NCI-H187 treated with DMSO at 0.1 percent for 48 hours (cell line): ENCODE measurements around the gene RBBP7.

ENCODE experiments used
- DNase-seq: peaks from one replicate; lab custom pipeline; 2025; lab: John Stamatoyannopoulos, UW

The RBBP7 gene

DNA sequence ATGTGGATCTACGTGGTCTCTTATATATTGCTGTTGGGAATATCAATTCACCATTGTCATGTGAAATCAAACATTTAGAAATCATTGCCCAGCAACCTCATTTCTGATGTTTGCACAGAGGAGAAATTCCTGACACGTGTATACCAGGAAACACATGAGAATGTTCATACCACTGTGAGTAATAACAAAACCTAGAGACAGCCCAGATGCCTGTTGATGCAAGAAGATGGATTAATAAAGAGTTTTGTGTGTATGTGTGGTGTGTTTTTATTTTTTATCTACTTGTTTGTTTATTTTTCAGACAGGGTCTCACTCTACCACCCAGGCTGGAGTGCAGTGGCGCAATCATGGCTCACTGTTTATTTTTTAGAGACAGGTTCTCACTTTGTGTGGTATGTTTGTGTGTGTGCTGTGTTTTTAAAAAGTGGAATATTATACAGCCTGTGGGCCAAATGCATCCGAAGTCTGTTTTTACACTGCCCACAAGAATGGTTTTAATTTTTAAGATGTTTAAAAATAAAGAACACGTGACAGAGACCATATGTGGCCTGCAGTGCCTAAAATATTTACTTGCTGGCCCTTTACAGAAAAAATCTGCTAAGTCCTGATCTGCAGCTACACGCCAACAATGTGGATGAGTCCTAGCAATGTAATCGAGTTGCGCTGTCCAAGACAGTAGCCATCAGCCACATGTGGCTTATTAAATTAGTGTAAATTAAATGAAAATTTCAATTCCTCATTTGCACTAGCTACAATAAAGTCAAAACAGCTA lies 44.7 kb downstream of the RBBP7 start:
- no peak for DNase-seq

DNA sequence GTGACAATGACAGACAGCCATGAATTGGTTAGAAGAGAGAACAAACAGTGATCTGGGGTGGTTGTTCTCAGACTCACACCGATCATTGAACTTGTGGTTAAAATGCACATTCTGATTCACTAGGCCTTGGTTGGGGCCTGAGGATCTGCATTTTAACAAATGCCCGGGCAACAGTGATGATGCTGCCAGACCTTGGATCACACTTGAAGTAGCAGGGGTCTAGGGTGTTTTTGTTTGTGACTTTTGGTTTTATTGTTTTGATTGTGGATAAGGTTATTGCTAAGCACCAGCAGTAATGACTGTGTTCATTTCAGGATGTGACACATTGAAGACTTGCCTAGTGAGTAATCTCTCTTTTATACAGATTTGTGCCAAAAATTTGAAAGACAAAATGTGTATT lies 47.4 kb downstream of the RBBP7 start:
- DNase-seq: no peak

DNA sequence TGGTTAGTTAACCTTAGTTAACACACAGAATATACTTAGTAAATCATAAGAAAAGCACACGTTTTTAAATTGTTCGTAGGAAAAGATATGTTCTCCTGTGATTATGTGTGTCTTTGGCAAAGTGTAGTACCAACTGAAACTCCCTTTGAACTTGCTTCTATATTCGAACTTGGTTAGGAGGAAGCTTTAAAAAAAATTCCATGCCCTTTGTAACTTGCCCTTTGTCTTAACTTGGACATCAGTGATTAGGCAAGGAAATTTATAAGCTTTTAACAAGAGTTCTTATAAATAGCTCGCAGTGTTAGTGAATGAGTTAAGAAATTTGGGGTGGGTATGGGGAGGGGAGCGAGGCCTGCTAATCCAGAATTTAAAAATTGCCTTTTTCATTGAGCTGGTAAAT lies 50.5 kb downstream of the RBBP7 start:
- no peak for DNase-seq

DNA sequence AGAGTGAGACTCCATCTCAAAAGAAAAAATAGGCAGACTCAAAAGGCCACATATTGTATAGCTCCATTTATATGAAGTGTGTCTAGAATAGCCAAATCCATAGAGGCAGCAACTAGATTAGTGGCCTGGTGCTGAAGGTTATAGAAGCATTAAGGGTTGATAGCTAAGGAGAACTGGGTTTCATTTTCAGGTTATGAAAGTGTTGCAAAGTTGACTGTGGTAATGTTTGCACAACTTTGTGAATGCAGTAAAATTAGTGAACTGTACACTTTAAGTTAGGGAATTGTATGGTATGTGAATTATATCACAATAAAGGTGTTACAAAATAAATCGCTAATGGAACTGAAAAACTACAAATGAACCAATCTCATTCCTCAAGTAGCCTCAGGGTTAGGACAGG lies 55.6 kb downstream of the RBBP7 start:
- DNase-seq: no peak

DNA sequence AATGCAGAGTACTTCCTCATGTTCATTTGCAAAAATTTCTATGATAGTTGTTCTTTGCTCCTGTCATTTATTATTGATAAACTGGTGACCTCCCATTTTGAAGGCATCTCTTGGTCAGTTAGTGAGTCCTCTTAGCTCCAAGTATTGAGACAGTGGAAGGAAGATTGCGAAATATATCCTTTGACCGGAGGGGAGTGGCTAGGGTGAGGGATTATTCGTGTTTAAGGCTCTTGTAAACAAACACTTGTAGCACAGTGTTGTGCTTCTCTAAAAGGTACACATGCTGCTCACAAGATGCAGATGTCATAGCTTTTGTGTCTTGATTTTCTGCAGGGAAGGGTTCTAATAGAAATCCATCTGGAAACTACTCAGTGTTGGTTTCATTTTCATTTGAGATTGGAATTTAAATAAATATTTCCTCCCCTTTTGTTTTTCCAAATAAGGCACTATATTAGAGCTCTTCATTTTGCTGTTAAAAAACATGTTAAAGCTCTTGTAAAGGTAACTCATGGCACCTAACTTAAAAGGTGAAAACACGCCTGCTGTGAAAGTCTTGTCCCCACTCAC lies 62.1 kb downstream of the RBBP7 start:
- no peak for DNase-seq

DNA sequence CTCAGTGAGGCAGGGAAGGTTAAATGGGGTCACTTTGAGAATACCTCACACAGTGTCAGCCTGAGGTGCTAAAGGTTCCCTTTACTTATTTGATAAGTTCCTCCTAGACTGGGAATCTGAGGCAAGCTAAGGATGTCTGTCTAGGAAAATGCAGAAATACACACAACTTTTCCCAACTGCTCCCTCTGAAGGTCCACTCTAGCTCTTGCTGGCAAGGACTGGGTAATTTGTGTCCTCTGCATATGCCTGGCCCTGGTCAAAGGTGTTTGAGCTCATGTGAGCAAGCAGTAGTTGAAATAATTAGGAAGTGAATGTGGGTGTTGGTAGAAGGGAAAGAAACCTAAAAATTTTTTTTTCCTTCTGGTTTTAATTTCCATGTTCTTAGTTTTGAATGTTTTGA lies 62.6 kb downstream of the RBBP7 start:
- DNase-seq: no peak

DNA sequence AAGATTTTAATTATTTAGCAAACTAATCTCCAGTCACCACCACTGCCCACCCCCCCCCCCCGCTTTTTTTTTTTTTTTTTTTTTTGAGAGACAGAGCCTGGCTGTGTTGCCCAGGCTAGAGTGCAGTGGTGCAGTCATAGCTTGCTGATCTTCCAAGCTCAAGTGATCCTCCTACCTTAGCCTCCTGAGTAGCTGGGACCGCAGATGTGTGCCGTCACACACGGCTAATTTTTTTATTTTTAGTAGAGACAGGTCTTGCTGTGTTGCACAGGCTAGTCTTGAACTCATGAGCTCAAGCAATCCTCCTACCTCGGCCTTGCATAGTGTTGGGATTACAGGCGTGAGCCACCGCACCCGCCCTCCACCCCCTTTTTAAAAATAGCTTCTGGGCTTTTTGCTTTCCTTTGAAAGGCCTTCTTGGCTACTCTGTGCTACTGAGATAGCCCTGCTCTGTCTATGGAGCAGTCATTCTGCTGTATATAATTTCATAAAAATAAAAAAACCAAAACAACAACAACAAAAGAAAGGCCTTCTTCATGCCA lies 65.2 kb downstream of the RBBP7 start:
- no peak for DNase-seq

DNA sequence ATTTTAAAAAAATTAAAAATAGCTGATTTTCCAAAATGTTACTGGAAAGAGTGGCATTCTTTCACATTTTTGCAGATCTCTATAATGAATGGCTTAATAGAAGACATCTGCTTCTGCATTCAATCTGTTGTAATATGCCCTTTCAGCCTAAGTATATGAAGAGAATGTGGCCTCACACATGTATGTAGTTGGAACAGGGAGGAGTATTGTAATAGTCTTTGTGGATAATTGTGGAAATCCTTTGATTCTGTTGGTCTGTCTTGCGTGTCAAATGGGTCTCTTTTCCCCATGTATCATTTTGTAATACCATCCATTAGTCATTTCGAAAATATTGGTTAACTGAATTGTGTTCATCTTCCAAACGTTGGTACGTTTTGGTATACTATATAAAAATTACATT lies 72.3 kb downstream of the RBBP7 start:
- no peak for DNase-seq

DNA sequence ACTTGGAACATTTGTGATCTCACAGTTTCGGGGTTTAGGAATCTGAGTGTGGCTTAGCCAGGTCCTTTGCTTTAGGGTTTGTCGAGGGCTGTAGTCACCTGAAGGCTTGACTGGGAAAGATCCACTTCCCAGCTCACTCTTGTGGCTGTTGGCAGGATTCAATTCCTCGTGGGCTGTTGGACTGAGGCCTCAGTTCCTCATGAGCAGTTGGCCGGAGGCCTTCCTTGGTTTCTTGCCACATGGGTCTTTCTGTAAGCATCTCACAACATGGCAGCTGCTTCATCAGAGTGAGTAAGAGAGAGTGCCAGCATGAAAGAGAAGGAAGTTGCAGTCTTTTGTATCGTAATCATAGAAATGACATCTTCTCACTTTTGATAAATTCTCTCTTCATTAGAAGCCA lies 72.8 kb downstream of the RBBP7 start:
- no peak for DNase-seq

DNA sequence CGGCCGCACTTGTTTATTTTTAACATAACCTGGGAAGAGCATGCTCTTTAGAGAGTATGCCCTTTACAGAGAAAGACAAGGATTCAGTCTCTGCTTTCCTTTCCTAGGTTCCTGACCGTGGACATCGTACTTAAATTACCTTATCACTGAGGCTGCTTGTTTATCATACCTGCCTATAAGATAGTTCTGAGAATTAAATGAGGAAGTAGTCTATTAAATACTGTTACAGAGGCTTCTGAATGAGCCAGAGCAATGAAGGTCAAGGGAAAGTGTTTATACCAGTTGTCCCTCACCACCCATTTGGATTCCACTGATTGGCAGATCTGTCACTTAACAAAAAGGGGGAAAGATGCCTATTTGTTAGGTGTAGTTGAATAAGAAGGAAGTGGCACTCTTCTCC lies 73.9 kb downstream of the RBBP7 start:
- no peak for DNase-seq
